Fibroblast of lung (primary cell): ENCODE measurements around the gene ZNHIT2.

Experiments used
- EZH2 ChIP-seq: IDR thresholded peaks from 2 replicates; pipeline ENCODE4 v1.5.1; 2012; ENCODE audit warnings: low read length, control low read depth, mild to moderate bottlenecking; ENCODE audit errors: missing control alignments
- TF ChIP-seq, protein P1 (sequence below), 2 donors: IDR thresholded peaks in 1 of 2; conservative IDR thresholded peaks in 1 of 2; 1 replicate in 1 of 2; 2 replicates in 1 of 2; pipeline ENCODE4 v1.5.1; 2011 to 2012; ENCODE audit warnings: low read length in 2 of 2, control low read depth in 1 of 2, inconsistent platforms in 1 of 2, low read depth in 1 of 2, mild to moderate bottlenecking in 1 of 2

DNA sequence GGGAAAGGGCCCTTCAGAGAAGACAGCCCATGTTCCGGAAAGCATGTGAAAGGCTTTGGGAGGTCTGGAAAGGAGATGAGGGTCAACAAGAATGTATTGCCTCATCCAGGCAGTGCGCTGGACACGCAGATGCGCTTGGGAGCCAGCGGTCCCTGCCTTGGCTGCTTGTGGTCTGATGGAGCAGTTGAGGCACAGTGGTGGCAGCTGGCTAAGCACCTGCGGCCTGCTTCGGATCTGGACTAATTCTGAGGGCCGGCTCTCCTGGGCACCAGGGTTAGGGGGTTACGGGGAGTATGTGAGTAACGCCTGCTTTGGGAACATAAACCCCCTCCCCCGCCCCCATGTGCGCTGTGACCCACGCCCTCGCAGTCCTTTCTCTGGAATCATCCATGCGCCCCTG is 10.4 kb downstream of the ZNHIT2 start:
- TF ChIP-seq, protein P1, sequence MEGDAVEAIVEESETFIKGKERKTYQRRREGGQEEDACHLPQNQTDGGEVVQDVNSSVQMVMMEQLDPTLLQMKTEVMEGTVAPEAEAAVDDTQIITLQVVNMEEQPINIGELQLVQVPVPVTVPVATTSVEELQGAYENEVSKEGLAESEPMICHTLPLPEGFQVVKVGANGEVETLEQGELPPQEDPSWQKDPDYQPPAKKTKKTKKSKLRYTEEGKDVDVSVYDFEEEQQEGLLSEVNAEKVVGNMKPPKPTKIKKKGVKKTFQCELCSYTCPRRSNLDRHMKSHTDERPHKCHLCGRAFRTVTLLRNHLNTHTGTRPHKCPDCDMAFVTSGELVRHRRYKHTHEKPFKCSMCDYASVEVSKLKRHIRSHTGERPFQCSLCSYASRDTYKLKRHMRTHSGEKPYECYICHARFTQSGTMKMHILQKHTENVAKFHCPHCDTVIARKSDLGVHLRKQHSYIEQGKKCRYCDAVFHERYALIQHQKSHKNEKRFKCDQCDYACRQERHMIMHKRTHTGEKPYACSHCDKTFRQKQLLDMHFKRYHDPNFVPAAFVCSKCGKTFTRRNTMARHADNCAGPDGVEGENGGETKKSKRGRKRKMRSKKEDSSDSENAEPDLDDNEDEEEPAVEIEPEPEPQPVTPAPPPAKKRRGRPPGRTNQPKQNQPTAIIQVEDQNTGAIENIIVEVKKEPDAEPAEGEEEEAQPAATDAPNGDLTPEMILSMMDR (conservative IDR thresholded peaks at IDR 0.05 in 1 of 2, IDR thresholded peaks at IDR 0.05 in 1 of 2; ENCODE audit: low read depth in 1 of 2, low read length in 2 of 2) = no peak
- TF ChIP-seq EZH2 = no peak
